Measurements from ENCODE around the gene PRR5. TPM values are rescaled to one million over a fixed set of nuclear protein-coding genes. Genes with fewer than 3 reads are reported as not detected.
"Not testable (repeated sequence)": the region's sequence is repeated elsewhere in the genome, so short reads cannot be mapped to it uniquely, and the experiment has no call there.

Gene PRR5
- 4.1 and 4.6 TPM in 2 replicates for total RNA-seq (2012; rRNA removed)

DNA sequence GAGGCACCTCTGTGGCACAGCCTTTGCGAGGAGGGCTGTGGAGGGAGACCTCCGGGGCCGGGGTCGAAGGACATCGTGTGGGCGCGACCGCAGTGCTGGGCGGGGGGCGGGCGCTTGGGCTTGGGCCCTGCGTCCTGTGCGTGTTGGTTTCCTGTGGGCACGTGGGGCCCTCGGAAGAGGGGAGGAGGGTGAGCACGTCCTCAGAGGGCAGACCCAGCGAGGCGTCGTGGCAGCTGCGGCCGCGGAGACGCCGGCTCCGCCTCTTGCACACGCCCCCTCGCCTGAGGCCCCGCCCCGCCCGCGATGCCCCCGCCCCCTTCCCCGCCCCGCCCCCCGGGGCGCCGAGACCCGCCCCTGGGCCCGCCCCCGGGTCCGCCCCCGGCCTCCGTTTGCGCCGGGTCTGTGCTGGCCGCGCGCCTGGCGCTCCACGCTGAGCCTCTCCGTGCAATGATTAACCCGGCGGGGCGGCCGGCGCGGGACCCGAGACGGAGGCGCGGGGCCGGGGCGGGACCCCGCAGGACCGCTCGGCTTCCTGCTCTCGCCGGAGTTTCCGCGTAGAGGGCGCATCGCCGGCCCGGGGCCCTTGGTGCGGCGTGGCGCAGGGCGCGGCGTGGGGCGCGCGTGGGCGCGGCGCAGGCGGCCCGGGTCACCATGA is at the start of gene PRR5:
Gene PRR5, plus strand, starts transcription at position 381 of the 655 bp plus-strand sequence. Its CDS starts 271 bp downstream, at position 652.
- Histone ChIP-seq H3K27me3 (ENCODE audit: control insufficient read depth, insufficient read depth, low read length) (peaks cover 17% of the 10 kb centered on the region), H3K4me2 (ENCODE audit: low read length) (peak within 1 kb of the TSS; percentile 89), H3K4me1 (ENCODE audit: control insufficient read depth, insufficient read depth, low read length) (peaks cover 41% of the 10 kb centered on the region), H3K9ac (ENCODE audit: low read depth, low read length) (peak within 1 kb of the TSS; percentile 73), H3K4me3 (ENCODE audit: low read length) (peak within 1 kb of the TSS; percentile 73), H3K9me3 (replicated peaks; ENCODE audit: low read length) (no peaks in the 10 kb centered on the region), H3K36me3 (ENCODE audit: insufficient read depth, low read length) (no peaks in the 10 kb centered on the region)

- H3K4me1 ChIP-seq (ENCODE audit: control insufficient read depth, insufficient read depth, low read length); H3K36me3 ChIP-seq (ENCODE audit: insufficient read depth, low read length); H3K9ac ChIP-seq (ENCODE audit: low read depth, low read length); H3K4me3 ChIP-seq (ENCODE audit: low read length); H3K4me2 ChIP-seq (ENCODE audit: low read length); H3K27me3 ChIP-seq (ENCODE audit: control insufficient read depth, insufficient read depth, low read length); H3K9me3 ChIP-seq (replicated peaks; ENCODE audit: low read length): not testable (repeated sequence)
Measured at GRCh38 chr22:44652866-44653265, 49.1 kb upstream of the PRR5 start.

DNA sequence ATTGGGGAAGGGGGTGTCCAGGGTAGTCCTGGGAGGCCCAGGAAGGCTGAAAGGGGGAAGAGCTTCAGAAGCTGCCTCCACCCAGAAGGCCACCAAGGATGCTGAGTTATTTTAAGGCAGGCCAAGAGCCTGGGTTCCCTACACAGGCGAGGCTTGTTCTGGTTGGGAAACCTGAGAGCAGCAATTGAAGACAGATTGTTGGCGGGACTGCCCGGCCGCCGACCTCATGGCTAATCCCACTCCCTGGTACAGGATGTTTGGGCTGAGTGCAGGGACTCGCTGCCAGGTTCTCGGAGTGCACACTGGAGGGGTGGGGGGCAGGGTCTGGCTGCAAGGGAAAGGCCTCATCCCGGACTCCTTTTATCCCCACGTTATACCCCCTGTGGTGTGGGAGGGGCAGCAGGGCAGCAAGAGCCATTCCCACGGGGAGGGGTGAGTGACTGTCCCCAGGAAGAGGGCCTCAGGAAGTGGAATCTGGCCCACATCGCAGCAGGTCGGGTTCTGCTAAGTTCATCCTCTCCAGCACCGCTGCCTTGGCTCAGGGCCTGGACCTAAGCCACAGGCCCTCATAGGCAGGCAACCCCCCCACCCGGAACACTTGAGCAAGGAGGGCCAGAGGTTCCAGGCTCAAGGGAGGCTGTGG is 43.6 kb upstream of the PRR5 start:
- Histone ChIP-seq H3K27me3 (ENCODE audit: control insufficient read depth, insufficient read depth, low read length) (peaks cover 43% of the 10 kb centered on the region), H3K4me1 (ENCODE audit: control insufficient read depth, insufficient read depth, low read length) (peaks cover 7% of the 10 kb centered on the region), H3K4me2 (ENCODE audit: low read length) (no peak overlapping the region), H3K4me3 (ENCODE audit: low read length) (no peak overlapping the region), H3K9ac (ENCODE audit: low read depth, low read length) (no peak overlapping the region), H3K36me3 (ENCODE audit: insufficient read depth, low read length) (no peaks in the 10 kb centered on the region), H3K9me3 (replicated peaks; ENCODE audit: low read length) (no peaks in the 10 kb centered on the region)

GRCh38 chr22:44659140-44659539 is 42.9 kb upstream of the PRR5 start:
- H3K9me3 ChIP-seq (replicated peaks; ENCODE audit: low read length) = no peaks in the 10 kb centered on the region
- peaks cover 7% of the 10 kb centered on the region for H3K4me1 ChIP-seq (ENCODE audit: control insufficient read depth, insufficient read depth, low read length)
- H3K27me3 ChIP-seq (ENCODE audit: control insufficient read depth, insufficient read depth, low read length) = peaks cover 43% of the 10 kb centered on the region
- H3K9ac ChIP-seq (ENCODE audit: low read depth, low read length) = no peak overlapping the region
- H3K4me3 ChIP-seq (ENCODE audit: low read length) = no peak overlapping the region
- H3K4me2 ChIP-seq (ENCODE audit: low read length) = no peak overlapping the region
- H3K36me3 ChIP-seq (ENCODE audit: insufficient read depth, low read length) = no peaks in the 10 kb centered on the region

- H3K4me1 ChIP-seq (ENCODE audit: control insufficient read depth, insufficient read depth, low read length) = peaks cover 7% of the 10 kb centered on the region
- H3K27me3 ChIP-seq (ENCODE audit: control insufficient read depth, insufficient read depth, low read length) = peaks cover 46% of the 10 kb centered on the region
- no peak overlapping the region for H3K9ac ChIP-seq (ENCODE audit: low read depth, low read length)
- no peaks in the 10 kb centered on the region for H3K36me3 ChIP-seq (ENCODE audit: insufficient read depth, low read length)
- no peak overlapping the region for H3K4me3 ChIP-seq (ENCODE audit: low read length)
- H3K9me3 ChIP-seq (replicated peaks; ENCODE audit: low read length) = no peaks in the 10 kb centered on the region
- no peak overlapping the region for H3K4me2 ChIP-seq (ENCODE audit: low read length)
Measured at GRCh38 chr22:44660051-44660830, 41.8 kb upstream of the PRR5 start.

GRCh38 chr22:44661070-44661469 is 40.9 kb upstream of the PRR5 start:
- Histone ChIP-seq H3K4me2 (ENCODE audit: low read length) (no peak overlapping the region), H3K4me3 (ENCODE audit: low read length) (no peak overlapping the region), H3K36me3 (ENCODE audit: insufficient read depth, low read length) (no peaks in the 10 kb centered on the region), H3K9ac (ENCODE audit: low read depth, low read length) (no peak overlapping the region), H3K27me3 (ENCODE audit: control insufficient read depth, insufficient read depth, low read length) (peaks cover 50% of the 10 kb centered on the region), H3K9me3 (replicated peaks; ENCODE audit: low read length) (no peaks in the 10 kb centered on the region), H3K4me1 (ENCODE audit: control insufficient read depth, insufficient read depth, low read length) (peaks cover 7% of the 10 kb centered on the region)

DNA sequence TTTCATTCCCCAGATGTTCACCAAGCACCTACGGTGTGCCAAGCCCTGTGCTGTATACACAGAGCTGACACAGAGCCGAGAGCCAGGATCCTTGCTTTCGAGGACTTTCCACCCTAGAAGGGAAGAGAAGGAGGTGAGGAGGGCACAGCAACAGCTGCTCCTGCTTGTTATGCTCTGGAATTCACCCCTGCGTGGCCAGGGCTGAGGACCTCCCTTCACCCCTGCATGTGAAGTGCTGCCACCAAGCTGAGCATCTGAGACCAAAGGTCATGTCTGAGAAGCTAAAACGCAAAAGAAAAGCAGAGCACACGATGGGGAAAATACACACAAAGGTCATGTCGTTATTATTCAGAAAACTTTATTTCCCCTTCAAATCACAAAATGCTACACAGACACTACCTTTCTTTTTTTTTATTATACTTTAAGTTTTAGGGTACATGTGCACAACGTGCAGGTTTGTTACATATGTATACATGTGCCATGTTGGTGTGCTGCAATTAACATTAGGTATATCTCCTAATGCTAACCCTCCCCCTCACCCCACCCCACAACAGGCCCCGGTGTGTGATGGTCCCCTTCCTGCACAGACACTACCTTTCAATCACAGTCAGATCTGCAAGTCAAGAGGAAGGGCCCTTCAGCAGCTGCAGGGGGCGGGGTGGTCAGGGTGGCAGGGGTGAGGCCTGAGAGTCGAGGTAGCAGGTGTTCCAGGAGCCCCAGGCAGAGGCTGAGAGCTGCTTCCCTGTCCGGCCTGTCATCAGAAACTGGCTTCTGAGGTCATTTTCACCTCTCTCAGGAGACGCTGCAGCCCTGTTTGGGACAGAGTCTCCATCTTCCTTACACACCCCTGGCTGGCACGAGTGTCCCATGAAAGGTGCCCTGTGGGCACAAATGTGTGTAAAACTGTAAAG is 40.1 kb upstream of the PRR5 start:
- H3K36me3 ChIP-seq (ENCODE audit: insufficient read depth, low read length) = no peaks in the 10 kb centered on the region
- H3K9me3 ChIP-seq (replicated peaks; ENCODE audit: low read length) = no peaks in the 10 kb centered on the region
- no peak overlapping the region for H3K9ac ChIP-seq (ENCODE audit: low read depth, low read length)
- H3K4me2 ChIP-seq (ENCODE audit: low read length) = no peak overlapping the region
- H3K4me3 ChIP-seq (ENCODE audit: low read length) = no peak overlapping the region
- peaks cover 7% of the 10 kb centered on the region for H3K4me1 ChIP-seq (ENCODE audit: control insufficient read depth, insufficient read depth, low read length)
- peaks cover 56% of the 10 kb centered on the region for H3K27me3 ChIP-seq (ENCODE audit: control insufficient read depth, insufficient read depth, low read length)

DNA sequence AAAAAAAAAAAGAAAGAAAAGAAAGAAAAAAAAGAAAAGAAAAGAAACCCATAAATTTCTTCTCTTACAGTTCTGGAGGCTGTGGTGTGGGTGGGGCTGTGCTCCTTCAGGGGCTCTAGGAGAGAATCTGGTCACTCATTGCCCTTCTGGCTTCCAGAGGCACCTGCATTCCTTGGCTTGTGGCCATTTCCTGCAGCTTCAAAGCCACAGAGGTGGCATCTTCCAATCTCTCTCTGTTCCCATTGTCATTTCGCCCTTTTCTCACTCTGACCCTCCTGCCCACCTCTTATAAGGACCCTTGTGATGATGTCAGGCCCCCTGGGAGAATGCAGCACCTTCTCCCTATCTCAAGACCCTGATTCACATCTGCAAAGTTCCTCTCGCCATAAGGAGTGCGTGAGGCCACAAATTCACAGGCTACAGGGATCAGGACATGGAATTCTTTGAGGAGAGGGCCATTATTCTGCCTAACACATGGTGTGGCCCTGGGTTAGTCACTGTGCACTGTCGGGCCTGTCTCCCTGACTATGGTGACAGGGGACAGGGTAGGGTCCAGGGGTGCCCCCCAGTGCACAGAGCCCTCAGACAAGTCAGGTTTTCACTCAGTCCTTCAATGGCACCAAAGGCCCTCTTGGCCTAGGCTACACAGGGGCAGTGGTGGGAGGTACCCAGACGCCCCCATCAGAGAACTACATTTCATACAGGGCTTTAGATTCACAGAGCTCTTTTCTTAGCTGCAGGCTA is 38.6 kb upstream of the PRR5 start:
- Histone ChIP-seq H3K9ac (ENCODE audit: low read depth, low read length) (no peak overlapping the region), H3K4me1 (ENCODE audit: control insufficient read depth, insufficient read depth, low read length) (peaks cover 3% of the 10 kb centered on the region), H3K4me2 (ENCODE audit: low read length) (no peak overlapping the region), H3K4me3 (ENCODE audit: low read length) (no peak overlapping the region), H3K27me3 (ENCODE audit: control insufficient read depth, insufficient read depth, low read length) (peaks cover 62% of the 10 kb centered on the region), H3K9me3 (replicated peaks; ENCODE audit: low read length) (no peaks in the 10 kb centered on the region), H3K36me3 (ENCODE audit: insufficient read depth, low read length) (no peaks in the 10 kb centered on the region)

GRCh38 chr22:44664149-44664548 is 37.9 kb upstream of the PRR5 start:
- Histone ChIP-seq H3K4me1 (ENCODE audit: control insufficient read depth, insufficient read depth, low read length) (no peaks in the 10 kb centered on the region), H3K27me3 (ENCODE audit: control insufficient read depth, insufficient read depth, low read length) (peaks cover 57% of the 10 kb centered on the region), H3K36me3 (ENCODE audit: insufficient read depth, low read length) (no peaks in the 10 kb centered on the region), H3K4me2 (ENCODE audit: low read length) (no peak overlapping the region), H3K4me3 (ENCODE audit: low read length) (no peak overlapping the region), H3K9ac (ENCODE audit: low read depth, low read length) (no peak overlapping the region), H3K9me3 (replicated peaks; ENCODE audit: low read length) (no peaks in the 10 kb centered on the region)

DNA sequence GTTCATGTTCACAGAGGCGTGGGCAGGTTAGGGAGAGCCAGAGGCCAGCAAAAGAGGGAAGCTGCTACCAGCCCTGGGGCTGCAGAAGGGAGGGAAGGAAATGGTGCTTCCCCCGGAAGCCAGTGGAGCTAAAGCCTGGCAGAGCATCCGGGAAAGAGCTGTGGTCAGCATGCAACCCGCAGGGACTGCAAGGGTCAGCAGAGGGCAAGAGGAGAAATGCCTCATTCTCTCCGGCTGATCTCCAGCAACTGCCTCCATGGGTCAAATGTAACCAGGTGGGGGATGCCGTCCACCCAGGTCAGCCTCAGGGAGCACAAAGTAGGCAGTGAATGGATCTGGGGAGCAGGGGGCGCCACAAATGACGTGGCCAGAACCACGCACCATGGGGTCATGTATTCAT is 36.9 kb upstream of the PRR5 start:
- Histone ChIP-seq H3K4me2 (ENCODE audit: low read length) (no peak overlapping the region), H3K36me3 (ENCODE audit: insufficient read depth, low read length) (no peaks in the 10 kb centered on the region), H3K4me1 (ENCODE audit: control insufficient read depth, insufficient read depth, low read length) (no peaks in the 10 kb centered on the region), H3K4me3 (ENCODE audit: low read length) (no peak overlapping the region), H3K9ac (ENCODE audit: low read depth, low read length) (no peak overlapping the region), H3K9me3 (replicated peaks; ENCODE audit: low read length) (no peaks in the 10 kb centered on the region), H3K27me3 (ENCODE audit: control insufficient read depth, insufficient read depth, low read length) (peaks cover 58% of the 10 kb centered on the region)

All from skeletal muscle satellite cell (primary cell).